Uterus (tissue), 4 donors: ENCODE measurements around the gene PLBD1. TPM values are rescaled to one million over a fixed set of nuclear protein-coding genes. Genes with fewer than 3 reads are reported as not detected.

Source experiments
- DNase-seq, 2 donors: peaks; one replicate each; pipeline ENCODE4 v3.0.0-alpha.2; 2019 to 2020
- H3K27ac ChIP-seq, 2 donors: fragments of 200-600 bp; sonication (generic); 1 replicate in 1 of 2; 2 replicates in 1 of 2; pipeline ENCODE4 v1.5.1; 2016 to 2018
- H3K27me3 ChIP-seq, 2 donors: fragments of 200-600 bp; sonication (generic); one replicate each; pipeline ENCODE4 v1.5.1; 2018 to 2019; ENCODE audit warnings: control low read depth in 1 of 2
- H3K36me3 ChIP-seq, 2 donors: fragments of 200-600 bp; sonication (generic); one replicate each; pipeline ENCODE4 v1.5.1; 2019; ENCODE audit warnings: control low read depth in 1 of 2
- H3K4me1 ChIP-seq, 2 donors: fragments of 200-600 bp; sonication (generic); one replicate each; pipeline ENCODE4 v1.5.1; 2018 to 2019; ENCODE audit warnings: control low read depth in 1 of 2
- H3K4me3 ChIP-seq, 2 donors: fragments of 200-600 bp; sonication (generic); 1 replicate in 1 of 2; 2 replicates in 1 of 2; pipeline ENCODE4 v1.5.1; 2018 to 2019; ENCODE audit warnings: mild to moderate bottlenecking in 1 of 2
- H3K9me3 ChIP-seq, 2 donors: fragments of 200-600 bp; sonication (generic); one replicate each; pipeline ENCODE4 v1.5.1; 2019; ENCODE audit warnings: control low read depth in 1 of 2
- POLR2A ChIP-seq, 2 donors: fragments of 450-650 bp; IDR thresholded peaks; one replicate each; pipeline ENCODE4 v1.6.1; 2016; ENCODE audit warnings: antibody characterized with exemption in 2 of 2, mild to moderate bottlenecking in 1 of 2, moderate library complexity in 1 of 2
- intact Hi-C: fragments of 100-400 bp; cut with DNase I; formaldehyde crosslinking; loops from one replicate; pipeline ENCODE4 v1.15.1; 2023; ENCODE audit warnings: low total_unique reads
- total RNA-seq, 4 donors: library from RNA; depleted of rRNA in 3 of 4; stranded (reverse); fragments of >200 nt in 3 of 4; gene quantifications; one replicate each; pipeline versions ENCODE4 v1.1.0 to v1.2.4, GENCODE V29; 2014 to 2023
- TF ChIP-seq, protein P1 (sequence below), 4 experiments: fragments of 200-600 bp in 2 of 4; fragments of 450-650 bp in 2 of 4; sonication (generic) in 2 of 4; IDR thresholded peaks; one replicate each; pipeline ENCODE4 v1.5.1; 2016 to 2019; ENCODE audit warnings: antibody characterized with exemption in 4 of 4, mild to moderate bottlenecking in 2 of 4, moderate library complexity in 1 of 4
- donor health status: DM: yes; HTN: yes; CAD: no.

The PLBD1 gene
- total RNA-seq, 4 donors from 2014 or later, result 3.2 to 51.2 (median 19.0) TPM

DNA sequence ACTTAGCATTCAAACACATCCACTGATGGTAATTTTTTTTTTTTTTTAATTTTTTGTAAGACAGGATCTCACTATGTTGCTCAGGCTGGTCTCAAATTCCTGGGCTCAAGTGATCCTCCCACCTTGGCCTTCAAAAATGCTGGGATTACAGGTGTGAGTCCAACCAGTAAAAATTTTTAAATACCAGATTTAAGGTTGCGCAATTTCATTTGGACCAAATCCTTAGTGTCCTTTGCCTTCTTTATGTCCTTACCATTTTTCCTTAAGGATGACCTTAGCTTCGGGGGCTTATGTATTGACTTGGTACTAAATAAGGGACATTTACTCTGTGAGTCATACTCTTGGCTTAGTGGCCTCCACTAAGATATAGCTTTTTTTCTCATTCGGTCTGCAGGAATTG, 4.1 kb upstream of the PLBD1 start:
- Histone ChIP-seq H3K36me3 (no peaks in the 10 kb centered on the region), H3K27me3 (no peaks in the 10 kb centered on the region), H3K4me1 (no peaks in the 10 kb centered on the region), H3K4me3 (no peak overlapping the region), H3K27ac (no peak overlapping the region), H3K9me3 (no peaks in the 10 kb centered on the region)
- TF ChIP-seq, protein P1, sequence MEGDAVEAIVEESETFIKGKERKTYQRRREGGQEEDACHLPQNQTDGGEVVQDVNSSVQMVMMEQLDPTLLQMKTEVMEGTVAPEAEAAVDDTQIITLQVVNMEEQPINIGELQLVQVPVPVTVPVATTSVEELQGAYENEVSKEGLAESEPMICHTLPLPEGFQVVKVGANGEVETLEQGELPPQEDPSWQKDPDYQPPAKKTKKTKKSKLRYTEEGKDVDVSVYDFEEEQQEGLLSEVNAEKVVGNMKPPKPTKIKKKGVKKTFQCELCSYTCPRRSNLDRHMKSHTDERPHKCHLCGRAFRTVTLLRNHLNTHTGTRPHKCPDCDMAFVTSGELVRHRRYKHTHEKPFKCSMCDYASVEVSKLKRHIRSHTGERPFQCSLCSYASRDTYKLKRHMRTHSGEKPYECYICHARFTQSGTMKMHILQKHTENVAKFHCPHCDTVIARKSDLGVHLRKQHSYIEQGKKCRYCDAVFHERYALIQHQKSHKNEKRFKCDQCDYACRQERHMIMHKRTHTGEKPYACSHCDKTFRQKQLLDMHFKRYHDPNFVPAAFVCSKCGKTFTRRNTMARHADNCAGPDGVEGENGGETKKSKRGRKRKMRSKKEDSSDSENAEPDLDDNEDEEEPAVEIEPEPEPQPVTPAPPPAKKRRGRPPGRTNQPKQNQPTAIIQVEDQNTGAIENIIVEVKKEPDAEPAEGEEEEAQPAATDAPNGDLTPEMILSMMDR (IDR thresholded peaks at IDR 0.05), result no peak
- no peak for DNase-seq
- intact Hi-C loops, result no loop called here

DNA sequence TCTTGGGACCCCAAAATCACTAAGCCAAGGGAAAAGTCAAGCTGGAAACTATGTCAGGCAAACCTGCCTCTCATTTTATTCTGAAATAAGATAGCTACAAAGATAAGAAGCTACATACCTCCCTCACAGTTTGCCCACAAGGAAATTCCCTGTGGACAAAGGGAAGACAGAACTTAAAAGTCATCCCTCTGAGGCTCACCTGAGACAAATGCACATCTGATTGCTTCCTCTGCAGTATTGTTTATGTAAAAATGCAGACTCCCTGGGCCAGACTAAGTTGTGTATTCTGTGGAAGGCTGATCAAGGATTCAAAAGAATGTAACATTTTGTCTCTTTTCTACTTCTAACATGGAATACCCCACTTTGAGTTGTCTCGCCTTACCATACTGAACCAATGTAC, 2.5 kb upstream of the PLBD1 start:
- intact Hi-C loops, result no loop called here
- Histone ChIP-seq H3K9me3 (no peaks in the 10 kb centered on the region), H3K4me3 (no peak overlapping the region), H3K4me1 (no peaks in the 10 kb centered on the region), H3K27me3 (no peaks in the 10 kb centered on the region), H3K27ac (no peak overlapping the region), H3K36me3 (no peaks in the 10 kb centered on the region)
- TF ChIP-seq, protein P1 (IDR thresholded peaks at IDR 0.05), result no peak
- DNase-seq, result no peak

DNA sequence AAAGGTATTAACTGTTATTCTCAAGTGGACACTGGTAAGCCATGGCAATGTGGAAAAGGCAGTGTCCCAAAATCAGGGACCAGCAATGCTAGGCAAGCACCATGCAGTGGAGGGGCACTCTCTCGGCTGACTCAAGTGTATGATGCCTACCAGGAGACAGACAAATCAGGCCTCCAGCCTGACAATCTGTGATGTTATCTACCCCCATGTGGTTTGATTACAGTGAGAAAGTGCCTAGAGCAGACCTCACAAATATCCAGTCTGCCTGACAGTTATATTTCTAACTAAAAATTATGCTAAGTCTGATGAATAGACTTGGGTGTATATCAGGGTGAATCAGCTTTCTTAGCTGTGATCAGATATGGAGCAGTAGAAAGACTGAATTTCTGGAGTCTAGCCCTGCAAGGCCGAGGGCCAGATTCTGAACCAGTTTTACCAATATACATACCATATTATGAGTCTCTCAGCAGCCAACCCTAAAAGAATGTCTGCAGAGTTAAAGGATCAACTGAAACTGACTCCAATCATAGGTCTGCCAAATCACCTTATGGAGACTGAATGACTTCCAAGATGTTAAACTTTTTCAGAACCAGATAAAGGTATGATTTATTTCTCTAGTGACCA, 3.2 kb downstream of the PLBD1 start:
- Histone ChIP-seq H3K4me3 (no peak overlapping the region), H3K27ac (no peak overlapping the region), H3K27me3 (no peaks in the 10 kb centered on the region), H3K4me1 (no peaks in the 10 kb centered on the region), H3K36me3 (no peaks in the 10 kb centered on the region), H3K9me3 (no peaks in the 10 kb centered on the region)
- TF ChIP-seq POLR2A (IDR thresholded peaks at IDR 0.05), result no peak
- TF ChIP-seq, protein P1 (IDR thresholded peaks at IDR 0.05), result no peak
- intact Hi-C loops, result no loop called here
- DNase-seq, result no peak

DNA sequence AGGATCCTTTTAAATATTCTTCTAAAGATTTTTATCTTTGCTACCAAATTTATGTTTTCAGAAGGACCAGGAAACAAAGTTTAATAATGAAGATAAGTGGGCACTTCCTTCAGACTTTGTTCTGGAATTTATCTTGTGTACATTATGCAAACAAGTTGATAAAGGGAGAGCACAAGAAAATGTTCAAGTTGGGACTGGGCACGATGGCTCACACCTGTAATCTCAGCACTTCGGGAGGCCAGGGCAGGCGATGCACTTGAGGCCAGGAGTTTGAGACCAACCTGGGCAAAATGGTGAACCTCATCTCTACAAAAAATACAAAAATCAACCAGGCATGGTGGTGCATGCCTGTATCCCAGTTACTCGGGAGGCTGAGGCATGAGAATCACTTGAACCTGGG, 4.6 kb downstream of the PLBD1 start:
- Histone ChIP-seq H3K27me3 (no peaks in the 10 kb centered on the region), H3K9me3 (no peaks in the 10 kb centered on the region), H3K36me3 (no peaks in the 10 kb centered on the region), H3K4me1 (no peaks in the 10 kb centered on the region), H3K27ac (no peak overlapping the region), H3K4me3 (no peak overlapping the region)
- no peak for DNase-seq
- intact Hi-C loops, result no loop called here
- TF ChIP-seq, protein P1 (IDR thresholded peaks at IDR 0.05), result no peak
- no peak for TF ChIP-seq POLR2A (IDR thresholded peaks at IDR 0.05)

DNA sequence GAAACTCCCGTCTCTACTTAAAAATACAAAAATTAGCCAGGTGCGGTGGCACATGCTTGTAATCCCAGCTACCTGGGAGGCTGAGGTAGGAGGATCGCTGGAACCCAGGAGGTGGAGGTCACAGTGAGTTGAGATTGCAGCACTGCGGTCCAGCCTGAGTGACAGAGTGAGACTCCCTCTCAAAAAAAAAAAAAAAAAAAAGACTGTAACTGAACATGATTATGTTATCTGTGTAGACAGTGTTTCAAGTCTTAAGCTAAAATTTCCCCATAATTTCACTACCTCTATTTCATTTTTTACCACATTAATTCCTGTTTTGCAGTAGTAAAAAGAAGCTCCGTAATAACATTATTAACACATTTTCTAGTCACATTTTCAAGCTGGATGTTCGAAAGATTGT, 5.4 kb downstream of the PLBD1 start:
- no peaks in the 10 kb centered on the region for H3K36me3 ChIP-seq
- intact Hi-C loops, result no loop called here

More for the DNA sequence above, 5.4 kb downstream of the PLBD1 start:
- Histone ChIP-seq H3K4me1 (no peaks in the 10 kb centered on the region), H3K4me3 (no peak overlapping the region), H3K27ac (no peak overlapping the region), H3K9me3 (no peaks in the 10 kb centered on the region), H3K27me3 (no peaks in the 10 kb centered on the region)
- TF ChIP-seq, protein P1 (IDR thresholded peaks at IDR 0.05), result no peak
- TF ChIP-seq POLR2A (IDR thresholded peaks at IDR 0.05), result no peak
- no peak for DNase-seq
